Mesothelial cell of epicardium (in vitro differentiated cells): ENCODE results near the gene REV3L. TPM values are rescaled to one million over a fixed set of nuclear protein-coding genes. Genes with fewer than 3 reads are reported as not detected.

Experiments
- DNase-seq, 2 experiments: peaks; one replicate each; pipeline ENCODE4 v3.0.0; 2021; ENCODE audit warnings: low spot score in 2 of 2; ENCODE audit not compliant: unreplicated experiment in 2 of 2
- H3K27ac Mint-ChIP-seq: 2 replicates; pipeline ENCODE4 v1.8.0; 2021; ENCODE audit warnings: mixed read lengths
- H3K27me3 Mint-ChIP-seq: 2 replicates; pipeline ENCODE4 v1.8.0; 2021; ENCODE audit warnings: low read depth, mixed read lengths
- H3K36me3 Mint-ChIP-seq: 2 replicates; pipeline ENCODE4 v1.8.0; 2021; ENCODE audit warnings: mixed read lengths
- H3K4me1 Mint-ChIP-seq: 2 replicates; pipeline ENCODE4 v1.8.0; 2021; ENCODE audit warnings: mixed read lengths
- H3K4me3 Mint-ChIP-seq: 2 replicates; pipeline ENCODE4 v1.8.0; 2021; ENCODE audit warnings: mild to moderate bottlenecking, moderate library complexity, mixed read lengths
- H3K9me3 Mint-ChIP-seq: 2 replicates; pipeline ENCODE4 v1.8.0; 2021; ENCODE audit warnings: mixed read lengths
- total RNA-seq: library from RNA; stranded (reverse); gene quantifications from 3 replicates; pipeline ENCODE4 v1.2.1, GENCODE V29; 2021
- TF ChIP-seq, protein P1 (sequence below): fragments of 200-600 bp; sonication (generic); IDR thresholded peaks from one replicate; pipeline ENCODE4 v1.5.0; 2021; ENCODE audit warnings: antibody characterized with exemption; ENCODE audit not compliant: unreplicated experiment

The REV3L gene, protein sequence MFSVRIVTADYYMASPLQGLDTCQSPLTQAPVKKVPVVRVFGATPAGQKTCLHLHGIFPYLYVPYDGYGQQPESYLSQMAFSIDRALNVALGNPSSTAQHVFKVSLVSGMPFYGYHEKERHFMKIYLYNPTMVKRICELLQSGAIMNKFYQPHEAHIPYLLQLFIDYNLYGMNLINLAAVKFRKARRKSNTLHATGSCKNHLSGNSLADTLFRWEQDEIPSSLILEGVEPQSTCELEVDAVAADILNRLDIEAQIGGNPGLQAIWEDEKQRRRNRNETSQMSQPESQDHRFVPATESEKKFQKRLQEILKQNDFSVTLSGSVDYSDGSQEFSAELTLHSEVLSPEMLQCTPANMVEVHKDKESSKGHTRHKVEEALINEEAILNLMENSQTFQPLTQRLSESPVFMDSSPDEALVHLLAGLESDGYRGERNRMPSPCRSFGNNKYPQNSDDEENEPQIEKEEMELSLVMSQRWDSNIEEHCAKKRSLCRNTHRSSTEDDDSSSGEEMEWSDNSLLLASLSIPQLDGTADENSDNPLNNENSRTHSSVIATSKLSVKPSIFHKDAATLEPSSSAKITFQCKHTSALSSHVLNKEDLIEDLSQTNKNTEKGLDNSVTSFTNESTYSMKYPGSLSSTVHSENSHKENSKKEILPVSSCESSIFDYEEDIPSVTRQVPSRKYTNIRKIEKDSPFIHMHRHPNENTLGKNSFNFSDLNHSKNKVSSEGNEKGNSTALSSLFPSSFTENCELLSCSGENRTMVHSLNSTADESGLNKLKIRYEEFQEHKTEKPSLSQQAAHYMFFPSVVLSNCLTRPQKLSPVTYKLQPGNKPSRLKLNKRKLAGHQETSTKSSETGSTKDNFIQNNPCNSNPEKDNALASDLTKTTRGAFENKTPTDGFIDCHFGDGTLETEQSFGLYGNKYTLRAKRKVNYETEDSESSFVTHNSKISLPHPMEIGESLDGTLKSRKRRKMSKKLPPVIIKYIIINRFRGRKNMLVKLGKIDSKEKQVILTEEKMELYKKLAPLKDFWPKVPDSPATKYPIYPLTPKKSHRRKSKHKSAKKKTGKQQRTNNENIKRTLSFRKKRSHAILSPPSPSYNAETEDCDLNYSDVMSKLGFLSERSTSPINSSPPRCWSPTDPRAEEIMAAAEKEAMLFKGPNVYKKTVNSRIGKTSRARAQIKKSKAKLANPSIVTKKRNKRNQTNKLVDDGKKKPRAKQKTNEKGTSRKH (N-terminal part only)
- 39.8 to 41.7 TPM (median 40.8 TPM) in 3 replicates for total RNA-seq

DNA sequence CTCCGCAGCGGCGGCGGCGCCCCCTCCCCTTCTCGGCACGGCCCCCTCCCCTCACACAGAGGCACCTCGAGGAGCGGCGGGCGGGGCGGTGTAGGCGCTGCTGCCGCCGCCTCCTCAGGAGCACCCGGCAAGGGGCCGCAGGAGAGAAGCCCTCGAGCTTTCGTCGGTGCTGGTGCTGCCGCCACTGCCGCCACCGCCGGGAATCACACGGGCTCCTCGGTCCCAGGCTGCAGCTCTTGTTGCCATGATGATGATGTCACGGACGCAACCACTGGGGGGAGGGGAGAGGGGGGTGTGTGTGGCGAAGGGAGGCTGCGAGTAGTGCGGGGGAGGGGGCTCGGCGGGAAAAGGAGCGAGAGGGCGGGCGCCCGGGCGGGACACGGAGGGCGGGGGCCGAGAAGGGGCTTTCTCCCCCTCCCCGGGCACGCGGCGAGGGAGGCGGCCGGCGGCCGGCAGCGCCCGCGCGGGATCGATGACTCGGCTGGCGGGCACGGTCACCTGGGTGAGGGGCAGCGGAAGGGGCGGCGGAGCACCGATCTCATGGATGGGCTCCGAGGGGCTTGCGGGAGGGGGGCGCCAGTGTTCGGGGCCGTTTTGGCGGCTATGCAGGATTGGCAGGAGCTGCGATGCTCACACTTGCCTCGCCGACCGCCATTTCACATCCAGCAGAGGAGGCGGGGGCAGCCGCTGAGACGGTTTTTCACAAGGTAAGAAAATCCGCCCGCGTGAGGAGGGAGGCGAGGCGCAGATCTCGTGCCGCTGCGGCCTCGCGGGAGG lies at the start of gene REV3L:
Gene REV3L, minus strand, starts transcription at position 260 of the 777 bp plus-strand sequence. CDS start 330 bp downstream, outside the sequence.
- peak; percentile 87 to 91 for DNase-seq
- TF ChIP-seq, protein P1, sequence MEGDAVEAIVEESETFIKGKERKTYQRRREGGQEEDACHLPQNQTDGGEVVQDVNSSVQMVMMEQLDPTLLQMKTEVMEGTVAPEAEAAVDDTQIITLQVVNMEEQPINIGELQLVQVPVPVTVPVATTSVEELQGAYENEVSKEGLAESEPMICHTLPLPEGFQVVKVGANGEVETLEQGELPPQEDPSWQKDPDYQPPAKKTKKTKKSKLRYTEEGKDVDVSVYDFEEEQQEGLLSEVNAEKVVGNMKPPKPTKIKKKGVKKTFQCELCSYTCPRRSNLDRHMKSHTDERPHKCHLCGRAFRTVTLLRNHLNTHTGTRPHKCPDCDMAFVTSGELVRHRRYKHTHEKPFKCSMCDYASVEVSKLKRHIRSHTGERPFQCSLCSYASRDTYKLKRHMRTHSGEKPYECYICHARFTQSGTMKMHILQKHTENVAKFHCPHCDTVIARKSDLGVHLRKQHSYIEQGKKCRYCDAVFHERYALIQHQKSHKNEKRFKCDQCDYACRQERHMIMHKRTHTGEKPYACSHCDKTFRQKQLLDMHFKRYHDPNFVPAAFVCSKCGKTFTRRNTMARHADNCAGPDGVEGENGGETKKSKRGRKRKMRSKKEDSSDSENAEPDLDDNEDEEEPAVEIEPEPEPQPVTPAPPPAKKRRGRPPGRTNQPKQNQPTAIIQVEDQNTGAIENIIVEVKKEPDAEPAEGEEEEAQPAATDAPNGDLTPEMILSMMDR = no peak
- H3K27me3 Mint-ChIP-seq = no peaks in the 10 kb centered on the region
- no peaks in the 10 kb centered on the region for H3K9me3 Mint-ChIP-seq
- H3K36me3 Mint-ChIP-seq = peaks cover 6% of the 10 kb centered on the region
- peak within 1 kb of the TSS; percentile 96 for H3K4me3 Mint-ChIP-seq
- H3K27ac Mint-ChIP-seq = peak within 1 kb of the TSS; percentile 99
- peaks cover 35% of the 10 kb centered on the region for H3K4me1 Mint-ChIP-seq

DNA sequence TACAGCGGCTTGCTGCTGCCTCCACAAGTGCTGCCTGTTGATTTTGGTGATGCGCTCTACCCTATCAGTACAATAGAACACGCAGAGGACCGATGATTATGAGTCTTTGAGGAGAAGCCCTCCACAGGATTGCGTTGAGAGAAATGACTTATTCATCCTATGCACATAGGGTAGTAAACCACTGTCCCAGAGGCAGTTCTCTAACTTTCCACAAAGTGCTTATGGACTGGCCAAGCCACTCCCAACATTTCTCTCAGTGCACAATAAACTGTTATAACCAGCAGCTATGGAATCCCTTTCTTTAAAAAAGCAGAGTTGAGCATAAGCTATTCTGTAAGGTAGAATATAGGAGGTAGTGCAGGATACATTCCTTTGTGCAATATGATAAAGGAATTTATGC lies 48.2 kb upstream of the REV3L start:
- no peak overlapping the region for H3K4me3 Mint-ChIP-seq
- H3K27me3 Mint-ChIP-seq = no peaks in the 10 kb centered on the region
- H3K36me3 Mint-ChIP-seq = peaks cover 2% of the 10 kb centered on the region
- TF ChIP-seq, protein P1 = no peak
- H3K9me3 Mint-ChIP-seq = peaks cover 8% of the 10 kb centered on the region
- no peak overlapping the region for H3K27ac Mint-ChIP-seq
- peaks cover 13% of the 10 kb centered on the region for H3K4me1 Mint-ChIP-seq
- DNase-seq = no peak

DNA sequence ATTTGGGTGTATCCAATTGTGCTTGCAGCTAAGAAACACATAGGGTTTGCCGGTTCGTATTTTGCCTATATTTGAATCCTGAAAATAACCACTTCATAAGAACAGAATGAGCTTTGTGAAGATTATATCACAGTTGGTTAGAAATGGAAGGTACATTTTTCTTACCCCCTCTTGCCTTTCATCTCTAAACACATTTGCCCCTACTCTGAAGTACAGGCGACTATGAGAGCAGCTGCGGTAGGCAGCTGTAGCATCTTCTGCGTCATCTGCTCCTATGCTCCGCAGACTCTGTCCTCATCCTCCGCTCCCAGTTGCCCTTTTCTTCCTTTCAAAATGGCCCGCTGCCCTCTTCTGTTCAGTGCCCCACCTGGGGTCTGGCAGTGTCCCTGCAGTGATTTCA lies 47.6 kb upstream of the REV3L start:
- H3K9me3 Mint-ChIP-seq = peaks cover 8% of the 10 kb centered on the region
- DNase-seq = no peak
- H3K4me1 Mint-ChIP-seq = peaks cover 13% of the 10 kb centered on the region
- TF ChIP-seq, protein P1 = no peak
- H3K36me3 Mint-ChIP-seq = peaks cover 2% of the 10 kb centered on the region
- H3K4me3 Mint-ChIP-seq = no peak overlapping the region
- no peak overlapping the region for H3K27ac Mint-ChIP-seq
- no peaks in the 10 kb centered on the region for H3K27me3 Mint-ChIP-seq

DNA sequence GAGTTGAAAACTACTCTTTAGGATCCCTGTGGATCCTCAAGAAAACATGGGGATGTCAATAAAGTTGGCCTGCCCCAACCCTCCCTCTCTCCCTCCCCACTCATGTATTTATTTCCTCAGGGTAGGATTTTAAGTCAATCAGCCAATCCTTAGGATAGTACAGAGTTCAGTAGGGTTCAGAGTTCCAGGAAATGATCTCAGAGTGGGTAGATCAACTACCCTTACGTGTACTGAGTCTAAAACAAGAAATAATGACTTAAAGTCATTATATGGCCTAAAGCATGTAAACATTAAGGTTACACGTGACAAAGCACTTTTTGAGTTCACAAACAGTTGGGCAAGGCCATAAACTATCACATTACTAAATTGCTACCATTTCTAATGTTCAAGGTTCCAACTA lies 47.2 kb upstream of the REV3L start:
- Mint-ChIP-seq H3K4me3 (no peak overlapping the region), H3K27me3 (no peaks in the 10 kb centered on the region), H3K36me3 (peaks cover 2% of the 10 kb centered on the region), H3K27ac (no peak overlapping the region), H3K9me3 (peaks cover 8% of the 10 kb centered on the region), H3K4me1 (peaks cover 14% of the 10 kb centered on the region)
- TF ChIP-seq, protein P1 = no peak
- no peak for DNase-seq

DNA sequence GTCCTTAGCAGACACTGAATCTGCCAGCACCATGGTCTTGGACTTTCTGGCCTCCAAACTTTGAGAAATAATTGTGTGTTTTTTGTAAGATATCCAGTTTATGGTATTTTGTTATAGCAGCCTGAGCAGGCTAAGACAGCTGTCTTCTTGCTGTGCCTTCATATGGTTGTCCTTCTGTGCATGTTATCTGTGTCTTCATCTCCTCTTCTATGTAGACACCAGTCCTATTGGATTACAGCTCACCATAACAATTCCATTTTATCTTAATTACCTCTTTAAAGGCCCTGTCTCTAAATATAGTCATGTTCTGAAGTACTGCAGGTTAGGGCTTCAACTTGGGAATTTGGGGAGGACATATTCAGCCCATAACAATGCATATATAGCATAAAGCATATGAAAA lies 44.3 kb upstream of the REV3L start:
- Mint-ChIP-seq H3K27ac (no peak overlapping the region), H3K9me3 (peaks cover 13% of the 10 kb centered on the region), H3K27me3 (no peaks in the 10 kb centered on the region), H3K4me1 (peaks cover 29% of the 10 kb centered on the region), H3K36me3 (peaks cover 6% of the 10 kb centered on the region), H3K4me3 (no peak overlapping the region)
- TF ChIP-seq, protein P1 = no peak
- no peak for DNase-seq
